Activated CD4-positive, CD25-positive, alpha-beta regulatory T cell treated with anti-CD3 and anti-CD28 coated beads, Interleukin-2, amount 50 U/mL, for 72 hours (primary cell): ENCODE measurements around the gene GTF3C1.

ENCODE experiments used
- DNase-seq: peaks from one replicate; pipeline ENCODE4 v3.0.0; 2021

GTF3C1 gene

GRCh38 chr16:27421961-27422740 lies 127.6 kb downstream of the GTF3C1 start:
- DNase-seq = no peak

GRCh38 chr16:27417047-27417671 lies 132.6 kb downstream of the GTF3C1 start:
- DNase-seq = peak; percentile 33

GRCh38 chr16:27414788-27415431 lies 134.8 kb downstream of the GTF3C1 start:
- no peak for DNase-seq

GRCh38 chr16:27413956-27414355 lies 135.8 kb downstream of the GTF3C1 start:
- no peak for DNase-seq

- no peak for DNase-seq
Observed at GRCh38 chr16:27410761-27411160, 139.0 kb downstream of the GTF3C1 start.
